NCI-H1105 (cell line): ENCODE data around the gene IFT22.
A peak's percentile ranks its signal among the peaks of the same experiment; 100 is the strongest.
"Not testable (repeated sequence)": the region's sequence is repeated elsewhere in the genome, so short reads cannot be mapped to it uniquely, and the experiment has no call there.

Experiments
- DNase-seq: peaks from one replicate; lab custom pipeline; 2025; lab: John Stamatoyannopoulos, UW

Gene IFT22

GRCh38 chr7:101308245-101309085, 13.1 kb downstream of the IFT22 start:
- DNase-seq, result no peak

DNA sequence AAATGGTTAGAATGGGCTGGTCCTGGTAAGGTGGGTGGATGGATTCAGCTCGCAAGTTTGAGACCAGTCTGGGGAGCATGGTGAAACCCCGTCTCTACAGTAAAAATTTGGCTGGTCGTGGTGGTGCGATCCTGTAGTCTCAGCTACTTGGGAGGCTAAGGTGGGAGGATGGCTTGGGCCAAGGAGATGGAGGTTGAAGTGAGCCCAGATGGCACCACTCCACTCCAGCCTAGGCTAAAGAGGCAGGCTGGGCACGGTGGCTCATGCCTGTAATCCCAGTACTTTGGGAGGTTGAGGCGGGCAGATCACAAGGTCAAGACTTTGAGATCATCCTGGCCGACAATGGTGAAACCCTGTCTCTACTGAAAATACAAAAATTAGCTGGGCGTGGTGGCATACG, 15.3 kb downstream of the IFT22 start:
- DNase-seq, result no peak

GRCh38 chr7:101303102-101303701, 18.4 kb downstream of the IFT22 start:
- DNase-seq, result no peak

GRCh38 chr7:101302641-101303101, 18.9 kb downstream of the IFT22 start:
- DNase-seq, result no peak

DNA sequence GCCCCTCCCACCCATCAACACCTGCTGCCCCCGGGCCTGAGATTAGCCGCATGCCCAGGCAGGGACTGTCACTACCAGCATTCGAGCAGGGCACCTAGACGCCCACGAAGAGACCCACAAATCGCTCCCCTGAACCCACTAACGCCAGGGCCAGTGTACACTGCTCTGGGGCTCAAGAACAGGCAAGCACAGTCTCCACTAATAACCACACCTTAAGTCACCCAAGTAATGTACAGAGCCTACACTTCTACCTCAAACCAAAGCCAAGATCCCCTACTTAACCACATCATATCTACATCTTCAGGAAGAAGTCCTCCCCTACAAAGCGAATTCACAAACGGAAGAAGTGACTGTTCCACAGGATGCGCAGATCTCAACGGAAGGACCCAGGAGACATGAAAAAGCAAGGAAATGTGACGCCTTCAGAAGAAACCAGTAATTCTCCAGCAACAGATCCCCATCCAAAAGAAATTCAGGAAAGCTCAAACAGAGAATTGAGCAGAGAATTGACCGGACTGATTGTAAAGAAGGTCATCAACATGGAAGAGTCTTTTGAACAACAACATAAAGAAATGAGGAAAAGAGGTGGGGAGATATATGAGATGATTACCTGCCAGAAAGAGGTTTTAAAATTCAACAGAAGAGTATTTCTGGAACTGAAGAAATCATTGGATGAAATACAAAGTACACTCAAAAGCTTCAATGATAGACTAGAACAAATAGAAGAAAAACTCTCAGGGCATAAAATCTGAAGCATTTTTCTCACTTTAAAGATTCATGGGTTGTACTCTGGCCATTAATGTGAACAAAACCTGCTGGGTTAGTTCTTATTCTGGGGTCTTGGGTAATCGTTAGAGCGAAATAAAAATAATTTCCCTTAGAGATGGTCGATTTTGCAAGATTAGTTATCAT, 20.9 kb downstream of the IFT22 start:
- DNase-seq, result no peak

- DNase-seq, result no peak
These were observed 21.8 kb downstream of the IFT22 start for GRCh38 chr7:101299511-101300464.

DNA sequence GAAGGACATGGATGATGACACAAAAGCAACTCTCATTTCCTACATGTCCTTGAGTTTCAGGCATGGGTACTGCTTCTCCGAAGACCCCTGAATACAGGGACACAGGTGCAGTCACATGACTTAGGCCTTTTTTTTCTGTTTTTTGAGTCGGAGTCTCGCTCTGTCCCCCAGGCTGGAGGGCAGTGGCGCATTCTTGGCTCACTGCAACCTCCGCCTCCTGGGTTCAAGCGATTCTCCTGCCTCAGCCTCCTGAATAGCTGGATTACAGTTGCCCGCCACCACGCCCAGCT, 26.8 kb downstream of the IFT22 start:
- DNase-seq, result no peak

- DNase-seq, result no peak
These were observed 27.4 kb downstream of the IFT22 start for GRCh38 chr7:101294039-101294831.

DNA sequence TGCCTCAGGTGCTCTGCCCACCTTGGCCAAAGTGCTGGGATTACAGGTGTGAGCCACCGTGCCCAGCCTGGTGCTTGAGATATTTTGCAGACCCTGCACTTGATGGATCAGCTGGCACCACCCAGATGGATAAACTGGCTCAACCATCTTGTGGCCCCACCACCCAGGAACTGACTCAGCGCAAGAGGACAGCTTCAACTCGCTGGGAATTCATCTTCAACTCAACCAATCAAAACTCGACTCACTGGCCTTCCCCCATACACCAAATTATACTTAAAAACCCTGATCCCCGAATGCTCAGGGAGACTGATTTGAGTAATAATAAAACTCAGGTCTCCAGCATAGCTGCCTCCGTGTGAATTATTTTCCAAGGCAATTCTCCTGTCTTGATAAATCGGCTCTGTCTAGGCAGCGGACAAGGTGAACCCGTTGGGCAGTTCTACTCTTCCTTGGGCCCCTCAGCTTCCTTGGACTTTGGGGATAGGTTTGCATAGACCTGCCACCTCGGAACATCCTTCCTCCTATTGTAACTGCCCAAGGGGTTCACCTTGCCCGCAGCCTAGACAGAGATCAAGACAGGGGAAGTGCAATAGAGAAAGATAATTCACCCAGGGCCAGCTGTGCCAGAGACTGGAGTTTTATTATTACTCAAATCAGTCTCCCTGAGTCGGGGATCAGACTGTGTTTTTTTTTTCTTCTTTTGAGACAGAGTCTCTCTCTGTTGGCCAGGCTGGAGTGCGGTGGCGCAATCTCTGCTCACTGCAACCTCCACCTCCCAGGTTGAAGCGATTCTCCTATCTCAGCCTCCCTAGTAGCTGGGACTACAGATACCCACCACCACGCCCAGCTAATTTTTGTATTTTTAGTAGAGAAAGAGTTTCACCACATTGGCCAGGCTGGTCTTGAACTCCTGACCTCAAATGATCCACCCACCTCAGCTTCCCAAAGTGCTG, 28.3 kb downstream of the IFT22 start:
- DNase-seq, result not testable (repeated sequence)

GRCh38 chr7:101292566-101292965, 29.0 kb downstream of the IFT22 start:
- DNase-seq, result not testable (repeated sequence)

DNA sequence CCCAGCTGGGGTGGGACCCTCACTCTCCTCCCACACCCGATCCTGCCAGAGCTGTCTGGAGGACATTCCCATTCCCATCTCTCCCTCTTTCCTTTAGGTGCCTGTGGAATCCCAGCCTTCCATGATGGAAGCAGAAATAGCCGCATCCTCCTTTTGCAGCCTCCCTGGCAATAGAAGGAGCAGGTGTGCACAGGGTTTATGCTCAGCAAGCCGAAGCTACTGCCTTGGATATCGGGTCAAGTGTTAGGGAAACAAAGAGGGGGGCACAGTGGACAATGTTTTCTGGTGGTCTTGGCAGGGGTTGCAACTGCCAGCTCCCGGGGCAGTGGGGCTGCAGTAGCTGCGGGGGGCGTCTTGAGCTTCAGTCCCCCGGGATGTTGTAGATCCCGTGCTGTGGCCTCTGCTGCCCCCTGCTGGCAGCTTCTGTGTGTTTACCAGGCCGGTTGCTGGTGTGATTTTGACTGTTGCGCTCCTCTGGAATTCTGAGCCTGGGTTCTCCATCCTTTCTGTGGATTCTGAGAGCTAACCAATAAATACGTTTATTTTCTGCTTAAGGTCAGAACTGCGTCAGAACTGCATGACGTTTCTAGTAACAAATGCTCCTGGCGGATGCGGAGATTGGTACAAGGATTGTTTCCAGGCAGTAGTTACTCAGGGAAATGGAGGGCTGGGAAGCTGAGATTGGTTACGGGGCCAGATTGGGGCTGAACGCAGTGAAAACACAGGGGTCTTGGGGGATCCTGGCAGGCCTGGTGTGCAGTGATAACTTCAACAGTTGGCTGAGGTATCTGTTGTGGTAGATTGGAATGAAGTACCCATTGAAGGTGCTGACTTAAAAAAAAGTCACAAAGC, 31.2 kb downstream of the IFT22 start:
- peak; percentile 12 for DNase-seq

DNA sequence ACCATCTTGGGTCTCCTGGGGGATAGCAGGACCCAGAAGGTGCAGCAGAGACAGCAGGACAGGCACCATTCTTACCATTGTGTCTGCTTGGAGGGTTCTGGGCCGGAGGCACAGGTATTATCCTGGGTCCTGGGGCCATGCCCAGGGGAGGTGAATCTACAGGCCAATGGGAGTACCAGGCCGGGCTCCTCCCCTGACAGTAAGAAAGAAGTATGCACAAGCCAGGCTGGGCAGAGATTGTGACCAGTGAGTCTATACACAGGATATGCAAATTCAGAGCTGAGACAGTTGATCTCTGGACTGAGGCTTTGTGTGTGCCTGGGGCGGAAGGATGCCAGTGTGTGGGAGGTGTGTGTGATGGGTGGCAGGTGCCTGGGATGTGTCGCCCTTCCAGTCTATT, 31.9 kb downstream of the IFT22 start:
- DNase-seq, result not testable (repeated sequence)

GRCh38 chr7:101288439-101288838, 33.2 kb downstream of the IFT22 start:
- no peak for DNase-seq

DNA sequence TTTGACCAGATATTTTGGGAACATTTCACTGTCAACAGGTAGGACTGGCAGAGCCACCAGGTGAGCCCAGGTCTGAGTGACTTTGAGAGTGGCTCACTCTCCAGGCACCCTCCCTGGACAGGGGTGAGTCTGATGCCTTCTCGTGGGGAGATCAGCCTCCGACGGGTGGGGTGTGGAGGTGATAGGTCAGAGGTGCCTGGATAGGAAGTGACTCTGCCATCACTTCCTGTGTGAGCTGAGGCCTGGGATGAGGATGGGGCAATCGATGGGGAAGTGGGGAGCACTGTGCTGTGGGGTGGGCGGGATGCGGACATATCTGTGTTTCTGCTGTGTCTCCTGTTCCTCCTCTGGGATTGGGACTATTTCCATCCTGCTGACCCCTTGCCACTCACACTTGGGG, 34.6 kb downstream of the IFT22 start:
- no peak for DNase-seq

- peak; percentile 22 for DNase-seq
These were observed 35.7 kb downstream of the IFT22 start for GRCh38 chr7:101285880-101286279.

- no peak for DNase-seq
These were observed 36.4 kb downstream of the IFT22 start for GRCh38 chr7:101285171-101285570.

DNA sequence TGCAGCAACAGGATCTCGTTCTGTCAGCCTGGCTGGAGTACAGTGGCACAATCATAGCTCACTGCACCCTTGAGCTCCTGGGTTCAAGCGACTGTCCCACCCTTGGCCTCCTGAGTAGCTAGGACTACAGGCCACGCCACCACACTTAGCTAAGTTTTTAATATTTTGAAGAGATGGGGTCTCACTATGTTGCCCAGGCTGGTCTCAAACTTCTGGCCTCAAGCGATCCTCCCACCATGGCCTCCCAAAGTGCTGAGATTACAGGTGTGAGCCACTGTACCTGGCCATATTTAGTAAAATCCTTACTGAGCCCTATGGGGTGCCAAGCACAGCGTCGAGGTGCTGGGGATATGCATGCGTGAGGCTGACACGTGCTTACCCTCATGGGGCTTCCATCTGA, 40.7 kb downstream of the IFT22 start:
- DNase-seq, result not testable (repeated sequence)

DNA sequence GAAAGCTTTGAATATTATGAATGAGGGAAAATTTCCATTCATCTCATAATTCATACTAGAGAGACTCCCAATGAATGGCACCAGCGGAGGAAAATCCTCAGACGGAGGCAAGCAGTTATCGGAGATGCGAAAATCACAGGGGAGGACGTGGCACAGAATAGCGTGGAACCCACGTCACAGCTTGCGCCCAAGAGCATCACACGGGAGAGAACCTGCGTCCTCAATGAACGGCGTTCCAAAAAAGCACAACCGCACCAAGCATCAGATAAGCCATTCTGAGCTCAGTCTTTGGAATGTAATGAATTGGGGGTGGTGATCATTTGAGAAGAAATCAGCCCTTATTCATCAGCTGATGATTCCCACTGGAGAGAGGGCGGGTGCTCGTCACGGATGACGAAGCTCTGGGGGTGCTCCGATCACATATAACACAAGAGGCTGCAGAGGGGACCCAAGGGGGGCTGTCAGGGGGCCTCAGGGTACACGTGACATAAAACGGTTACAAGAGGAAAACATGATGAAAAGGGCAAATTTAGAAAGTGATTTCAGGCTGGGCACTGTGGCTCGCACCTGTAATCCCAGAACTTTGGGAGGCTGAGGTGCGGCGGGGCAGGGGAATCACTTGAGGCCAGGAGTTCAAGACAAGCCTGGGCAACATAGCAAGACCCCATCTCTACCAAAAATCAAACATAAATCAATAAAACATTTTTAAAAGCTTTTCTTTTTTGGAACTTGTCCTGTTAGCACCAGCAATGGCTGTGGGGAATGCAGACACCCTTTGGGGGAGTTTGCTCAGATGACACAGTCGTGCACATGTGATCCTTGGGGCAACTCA, 42.9 kb downstream of the IFT22 start:
- no peak for DNase-seq
